Tibial nerve (tissue), 4 donors: ENCODE measurements around the gene PPT2.

Source experiments
- EP300 ChIP-seq, 2 donors: sonication (generic); formaldehyde crosslinking; IDR thresholded peaks; one replicate each; pipeline ENCODE4 v1.6.1; 2017; ENCODE audit warnings: antibody characterized with exemption in 2 of 2, mild to moderate bottlenecking in 1 of 2
- POLR2A ChIP-seq, 2 donors: fragments of 450-650 bp; IDR thresholded peaks; one replicate each; pipeline ENCODE4 v1.6.1; 2017; ENCODE audit warnings: antibody characterized with exemption in 2 of 2, mild to moderate bottlenecking in 2 of 2, moderate library complexity in 2 of 2
- TF ChIP-seq, protein P1 (sequence below), 5 experiments: fragments of 200-600 bp in 3 of 5; fragments of 450-650 bp in 2 of 5; sonication (generic) in 3 of 5; IDR thresholded peaks; one replicate each; pipeline ENCODE4 v1.5.1; 2016 to 2019; ENCODE audit warnings: antibody characterized with exemption in 5 of 5, mild to moderate bottlenecking in 3 of 5, moderate library complexity in 2 of 5

GRCh38 chr6:32183030-32183429 lies 29.1 kb downstream of the PPT2 start:
- no peak for TF ChIP-seq POLR2A (IDR thresholded peaks at IDR 0.05)
- TF ChIP-seq, protein P1, sequence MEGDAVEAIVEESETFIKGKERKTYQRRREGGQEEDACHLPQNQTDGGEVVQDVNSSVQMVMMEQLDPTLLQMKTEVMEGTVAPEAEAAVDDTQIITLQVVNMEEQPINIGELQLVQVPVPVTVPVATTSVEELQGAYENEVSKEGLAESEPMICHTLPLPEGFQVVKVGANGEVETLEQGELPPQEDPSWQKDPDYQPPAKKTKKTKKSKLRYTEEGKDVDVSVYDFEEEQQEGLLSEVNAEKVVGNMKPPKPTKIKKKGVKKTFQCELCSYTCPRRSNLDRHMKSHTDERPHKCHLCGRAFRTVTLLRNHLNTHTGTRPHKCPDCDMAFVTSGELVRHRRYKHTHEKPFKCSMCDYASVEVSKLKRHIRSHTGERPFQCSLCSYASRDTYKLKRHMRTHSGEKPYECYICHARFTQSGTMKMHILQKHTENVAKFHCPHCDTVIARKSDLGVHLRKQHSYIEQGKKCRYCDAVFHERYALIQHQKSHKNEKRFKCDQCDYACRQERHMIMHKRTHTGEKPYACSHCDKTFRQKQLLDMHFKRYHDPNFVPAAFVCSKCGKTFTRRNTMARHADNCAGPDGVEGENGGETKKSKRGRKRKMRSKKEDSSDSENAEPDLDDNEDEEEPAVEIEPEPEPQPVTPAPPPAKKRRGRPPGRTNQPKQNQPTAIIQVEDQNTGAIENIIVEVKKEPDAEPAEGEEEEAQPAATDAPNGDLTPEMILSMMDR (IDR thresholded peaks at IDR 0.05) = no peak
- no peak for TF ChIP-seq EP300 (IDR thresholded peaks at IDR 0.05)
